ENCODE data around the gene ERAS. TPM values are rescaled to one million over a fixed set of nuclear protein-coding genes. Genes with fewer than 3 reads are reported as not detected.

Gene ERAS
- total RNA-seq, 1 experiment from 2014 or later: not detected

- Histone ChIP-seq H3K27ac (ENCODE audit: low read length) (no peak overlapping the region), H3K9me2 (replicated peaks; ENCODE audit: low read length) (no peaks in the 10 kb centered on the region), H3K4me1 (ENCODE audit: insufficient read depth, low read length) (peaks cover 12% of the 10 kb centered on the region), H3K36me3 (ENCODE audit: low read depth, low read length) (no peaks in the 10 kb centered on the region), H3K4me3 (ENCODE audit: low read length) (peak overlapping the region; percentile 94), H3F3A (ENCODE audit: low read length, unreplicated experiment) (no peaks in the 10 kb centered on the region), H3K4me2 (ENCODE audit: low read length) (peak overlapping the region; percentile 97), H3K79me2 (ENCODE audit: low read length) (peaks cover 13% of the 10 kb centered on the region), H2AFZ (ENCODE audit: low read length) (peak overlapping the region; percentile 94), H3K9ac (ENCODE audit: low read length) (peak overlapping the region; percentile 61; the same call in 1 of the 2 replicates), H3K27me3 (ENCODE audit: low read length) (no peaks in the 10 kb centered on the region), H3K9me3 (ENCODE audit: low read length) (no peaks in the 10 kb centered on the region), H4K20me1 (ENCODE audit: low read length) (no peaks in the 10 kb centered on the region)
- TSS peak; percentile 75 for BruUV-seq (replicated peaks)
- peak; percentile 29 for DNase-seq
- POLR2A ChIA-PET (ENCODE audit: unreplicated experiment): no interaction called here
- ATAC-seq: peak; percentile 43
- intact Hi-C loops (cut with micrococcal nuclease): no loop called here
- CTCF ChIA-PET: no interaction called here
- TF ChIP-seq EZH2phosphoT487 (IDR thresholded peaks at IDR 0.05; ENCODE audit: borderline replicate concordance, low read length) (no peak), EZH2 (IDR thresholded peaks at IDR 0.05; ENCODE audit: low read length, unreplicated experiment) (no peak)
- TF ChIP-seq, protein P1, sequence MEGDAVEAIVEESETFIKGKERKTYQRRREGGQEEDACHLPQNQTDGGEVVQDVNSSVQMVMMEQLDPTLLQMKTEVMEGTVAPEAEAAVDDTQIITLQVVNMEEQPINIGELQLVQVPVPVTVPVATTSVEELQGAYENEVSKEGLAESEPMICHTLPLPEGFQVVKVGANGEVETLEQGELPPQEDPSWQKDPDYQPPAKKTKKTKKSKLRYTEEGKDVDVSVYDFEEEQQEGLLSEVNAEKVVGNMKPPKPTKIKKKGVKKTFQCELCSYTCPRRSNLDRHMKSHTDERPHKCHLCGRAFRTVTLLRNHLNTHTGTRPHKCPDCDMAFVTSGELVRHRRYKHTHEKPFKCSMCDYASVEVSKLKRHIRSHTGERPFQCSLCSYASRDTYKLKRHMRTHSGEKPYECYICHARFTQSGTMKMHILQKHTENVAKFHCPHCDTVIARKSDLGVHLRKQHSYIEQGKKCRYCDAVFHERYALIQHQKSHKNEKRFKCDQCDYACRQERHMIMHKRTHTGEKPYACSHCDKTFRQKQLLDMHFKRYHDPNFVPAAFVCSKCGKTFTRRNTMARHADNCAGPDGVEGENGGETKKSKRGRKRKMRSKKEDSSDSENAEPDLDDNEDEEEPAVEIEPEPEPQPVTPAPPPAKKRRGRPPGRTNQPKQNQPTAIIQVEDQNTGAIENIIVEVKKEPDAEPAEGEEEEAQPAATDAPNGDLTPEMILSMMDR (conservative IDR thresholded peaks at IDR 0.05; ENCODE audit: low read depth, low read length): no peak
Measured at GRCh38 chrX:48834383-48834709, 8.0 kb downstream of the ERAS start.

- H3K4me3 ChIP-seq (ENCODE audit: low read length): peak within 1 kb of the TSS; percentile 94
- H2AFZ ChIP-seq (ENCODE audit: low read length): peak within 1 kb of the TSS; percentile 94
- H3K9ac ChIP-seq (ENCODE audit: low read length): peak within 1 kb of the TSS; percentile 61
- intact Hi-C loops (cut with micrococcal nuclease): no loop called here
- no peaks in the 10 kb centered on the region for H3F3A ChIP-seq (ENCODE audit: low read length, unreplicated experiment)
- CTCF ChIA-PET: interaction anchor here (0.6 kb wide), 1 partner anchor 32 kb away, joined by 4 read pairs; no protein-coding TSS in a partner anchor
- ATAC-seq (peak; percentile 60), DNase-seq (peak; percentile 57)
- POLR2A ChIA-PET (ENCODE audit: unreplicated experiment): no interaction called here
- no peaks in the 10 kb centered on the region for H3K9me2 ChIP-seq (replicated peaks; ENCODE audit: low read length)
- TF ChIP-seq EZH2phosphoT487 (IDR thresholded peaks at IDR 0.05; ENCODE audit: borderline replicate concordance, low read length) (no peak), EZH2 (IDR thresholded peaks at IDR 0.05; ENCODE audit: low read length, unreplicated experiment) (no peak)
- TF ChIP-seq, protein P1 (conservative IDR thresholded peaks at IDR 0.05; ENCODE audit: low read depth, low read length): no peak
- H3K27ac ChIP-seq (ENCODE audit: low read length): no peak within 1 kb of the TSS
- no TSS peak for BruUV-seq (replicated peaks)
- H3K79me2 ChIP-seq (ENCODE audit: low read length): peaks cover 13% of the 10 kb centered on the region
- H3K4me1 ChIP-seq (ENCODE audit: insufficient read depth, low read length): peaks cover 12% of the 10 kb centered on the region
- peak within 1 kb of the TSS; percentile 97 for H3K4me2 ChIP-seq (ENCODE audit: low read length)
- H3K36me3 ChIP-seq (ENCODE audit: low read depth, low read length): no peaks in the 10 kb centered on the region
- H3K27me3 ChIP-seq (ENCODE audit: low read length): no peaks in the 10 kb centered on the region
- H4K20me1 ChIP-seq (ENCODE audit: low read length): no peaks in the 10 kb centered on the region
- no peaks in the 10 kb centered on the region for H3K9me3 ChIP-seq (ENCODE audit: low read length)
Measured at GRCh38 chrX:48835524-48836329, 9.4 kb downstream of the ERAS start, which contains the start of gene PCSK1N. Gene PCSK1N, minus strand, starts transcription at chrX:48835610. Its CDS starts 78 bp downstream, at chrX:48835532.

- DNase-seq (no peak), ATAC-seq (no peak)
- no peaks in the 10 kb centered on the region for H3K27me3 ChIP-seq (ENCODE audit: low read length)
- no peaks in the 10 kb centered on the region for H3K4me1 ChIP-seq (ENCODE audit: insufficient read depth, low read length)
- H3K4me2 ChIP-seq (ENCODE audit: low read length): no peak overlapping the region
- no peak overlapping the region for H2AFZ ChIP-seq (ENCODE audit: low read length)
- H3K36me3 ChIP-seq (ENCODE audit: low read depth, low read length): no peaks in the 10 kb centered on the region
- TF ChIP-seq, protein P1 (conservative IDR thresholded peaks at IDR 0.05; ENCODE audit: low read depth, low read length): no peak
- no peak for TF ChIP-seq EZH2phosphoT487 (IDR thresholded peaks at IDR 0.05; ENCODE audit: borderline replicate concordance, low read length)
- no peak for TF ChIP-seq EZH2 (IDR thresholded peaks at IDR 0.05; ENCODE audit: low read length, unreplicated experiment)
- H3K27ac ChIP-seq (ENCODE audit: low read length): no peak overlapping the region
- intact Hi-C loops (cut with micrococcal nuclease): no loop called here
- no peaks in the 10 kb centered on the region for H3K79me2 ChIP-seq (ENCODE audit: low read length)
- H3K4me3 ChIP-seq (ENCODE audit: low read length): no peak overlapping the region
- ChIA-PET CTCF (no interaction called here), POLR2A (ENCODE audit: unreplicated experiment) (no interaction called here)
- no peaks in the 10 kb centered on the region for H3K9me2 ChIP-seq (replicated peaks; ENCODE audit: low read length)
- no peak overlapping the region for H3K9ac ChIP-seq (ENCODE audit: low read length)
- no TSS peak for BruUV-seq (replicated peaks)
- no peaks in the 10 kb centered on the region for H3K9me3 ChIP-seq (ENCODE audit: low read length)
- no peaks in the 10 kb centered on the region for H3F3A ChIP-seq (ENCODE audit: low read length, unreplicated experiment)
- no peaks in the 10 kb centered on the region for H4K20me1 ChIP-seq (ENCODE audit: low read length)
Measured at GRCh38 chrX:48839686-48840085, 13.4 kb downstream of the ERAS start.
